Smooth muscle cell of bladder (primary cell): ENCODE data around the gene HACD4. TPM values are rescaled to one million over a fixed set of nuclear protein-coding genes. Genes with fewer than 3 reads are reported as not detected.

Experiments used
- total RNA-seq: library from RNA; depleted of rRNA; stranded (reverse); fragments of >200 nt; gene quantifications from 2 replicates; pipeline ENCODE4 v1.2.3, GENCODE V29; 2014

Gene HACD4, protein sequence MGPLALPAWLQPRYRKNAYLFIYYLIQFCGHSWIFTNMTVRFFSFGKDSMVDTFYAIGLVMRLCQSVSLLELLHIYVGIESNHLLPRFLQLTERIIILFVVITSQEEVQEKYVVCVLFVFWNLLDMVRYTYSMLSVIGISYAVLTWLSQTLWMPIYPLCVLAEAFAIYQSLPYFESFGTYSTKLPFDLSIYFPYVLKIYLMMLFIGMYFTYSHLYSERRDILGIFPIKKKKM
- total RNA-seq: 6.9 and 7.0 TPM in 2 replicates

DNA sequence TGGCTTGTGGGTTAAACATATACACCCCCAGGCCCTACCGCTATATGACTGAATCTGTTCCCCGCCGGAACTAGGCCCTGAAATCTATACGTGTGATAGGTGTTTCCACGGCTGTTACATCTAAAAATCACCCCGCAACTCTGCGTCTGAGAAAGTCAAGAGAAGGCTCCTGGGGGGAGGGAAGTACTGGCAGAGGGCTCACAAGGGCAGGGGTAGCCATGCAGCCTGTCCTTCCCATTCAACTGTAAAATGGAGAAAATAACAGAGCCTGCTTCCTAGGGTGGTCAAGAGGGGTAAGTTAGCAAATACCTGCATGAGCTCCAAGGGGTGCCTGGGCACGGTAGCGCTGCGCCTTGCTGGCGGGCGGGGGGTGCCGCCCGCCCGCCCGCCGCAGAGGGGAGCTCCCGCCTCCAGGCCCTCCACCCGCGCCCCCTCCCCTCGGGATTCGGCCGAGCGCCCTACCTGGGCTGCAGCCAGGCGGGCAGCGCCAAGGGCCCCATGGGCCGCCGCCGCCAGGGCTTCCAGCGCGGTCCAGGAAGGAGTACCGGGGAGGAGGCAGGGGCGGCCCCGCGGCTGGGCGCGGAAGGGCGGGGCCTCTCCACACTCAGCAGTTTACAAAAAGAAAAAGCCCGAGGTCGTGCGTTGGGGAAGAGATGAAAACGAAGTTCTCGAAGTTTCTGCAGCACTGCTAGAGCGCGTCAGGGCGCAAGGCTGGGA, at the start of gene HACD4:
HACD4 (minus strand) TSS at position 550 of the 717 bp plus-strand sequence; CDS start at position 500, 50 bp downstream.

DNA sequence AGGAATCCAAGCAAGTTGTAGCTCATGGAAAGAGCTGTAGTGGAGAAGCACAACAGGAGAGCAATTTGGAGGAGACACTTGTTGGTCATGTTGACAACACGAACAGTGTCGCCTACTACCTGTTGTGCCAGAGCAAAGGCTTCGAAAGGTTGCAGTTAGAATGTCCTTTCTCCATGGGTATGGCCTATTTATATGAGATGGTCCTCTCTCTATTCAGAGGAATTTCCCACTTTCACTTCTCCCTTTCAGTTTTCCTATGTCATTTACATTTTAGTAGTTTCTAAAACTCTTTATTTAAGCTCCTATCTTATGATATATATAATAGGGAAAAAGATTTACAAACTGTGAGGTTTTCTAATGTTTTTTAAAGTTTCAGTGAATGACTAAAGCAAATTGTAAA, 46.3 kb upstream of the HACD4 start, which contains the start of gene IFNB1:
IFNB1 (minus strand) TSS at position 162 of the 400 bp plus-strand sequence; CDS start at position 89, 73 bp downstream.

Other genes with a start within 250 kb of the HACD4 start
- not detected in 2 replicates for gene IFNB1, start 46.3 kb upstream of the HACD4 start, total RNA-seq
- not detected in 2 replicates for gene IFNW1, start 110.2 kb upstream of the HACD4 start, total RNA-seq
- not detected in 2 replicates for gene IFNA21, start 135.0 kb upstream of the HACD4 start, total RNA-seq
- not detected in 2 replicates for gene IFNA4, start 155.9 kb upstream of the HACD4 start, total RNA-seq
- gene IFNA7, start 170.6 kb upstream of the HACD4 start, total RNA-seq: not detected in 2 replicates
- not detected in 2 replicates for gene IFNA10, start 175.5 kb upstream of the HACD4 start, total RNA-seq
- not detected in 2 replicates for gene IFNA16, start 185.7 kb upstream of the HACD4 start, total RNA-seq
- gene IFNA17, start 196.6 kb upstream of the HACD4 start, total RNA-seq: not detected in 2 replicates
- gene IFNA14, start 208.4 kb upstream of the HACD4 start, total RNA-seq: not detected in 2 replicates